HEK293 (cell line): Measurements from ENCODE around the gene VOPP1.
"Not testable (repeated sequence)": the region's sequence is repeated elsewhere in the genome, so short reads cannot be mapped to it uniquely, and the experiment has no call there.

Experiments used
- CTCF ChIA-PET: fragments of 350-600 bp; formaldehyde crosslinking; extraction: SDS; loops from one replicate; lab custom pipeline; 2021; ENCODE audit warnings: antibody characterized with exemption; lab: Yijun Ruan, JAX
- POLR2A ChIA-PET: fragments of 300-600 bp; formaldehyde crosslinking; extraction: SDS; loops from one replicate; lab custom pipeline; 2020; ENCODE audit warnings: antibody characterized with exemption, inconsistent platforms; lab: Yijun Ruan, JAX
- H3K27ac ChIP-seq: fragments of 200-500 bp; sonication (Bioruptor generic); 2 replicates; pipeline ENCODE4 v1.5.1; 2014; ENCODE audit warnings: low read depth, low read length, control low read depth, inconsistent platforms; ENCODE audit errors: extremely low read depth
- H3K36me3 ChIP-seq, 2 experiments: fragments of 200-500 bp in 1 of 2; sonication (Bioruptor generic) in 1 of 2; 1 replicate in 1 of 2; 2 replicates in 1 of 2; pipeline ENCODE4 v1.5.1; 2014 to 2017; ENCODE audit warnings: inconsistent platforms in 2 of 2, low read length in 2 of 2; ENCODE audit not compliant: control insufficient read depth in 2 of 2, insufficient read depth in 1 of 2
- H3K4me1 ChIP-seq: fragments of 200-500 bp; sonication (Bioruptor generic); 2 replicates; pipeline ENCODE4 v1.5.1; 2014; ENCODE audit warnings: mild to moderate bottlenecking, low read length, inconsistent platforms; ENCODE audit not compliant: control insufficient read depth, insufficient read depth
- H3K4me3 ChIP-seq: 2 replicates; pipeline ENCODE4 v1.5.1; 2011; ENCODE audit warnings: low read depth, mild to moderate bottlenecking, control low read depth, low read length, moderate library complexity
- H3K9me3 ChIP-seq: fragments of 200-500 bp; sonication (Bioruptor generic); 2 replicates; pipeline ENCODE4 v1.5.1; 2014; ENCODE audit warnings: low read depth, low read length, inconsistent platforms; ENCODE audit not compliant: control insufficient read depth, insufficient read depth
- GLIS1 ChIP-seq: fragments of 450-650 bp; formaldehyde crosslinking; IDR thresholded peaks from 2 replicates; pipeline ENCODE4 v1.5.1; 2016; ENCODE audit warnings: missing biosample characterization, missing genetic modification characterization
- KLF1 ChIP-seq: fragments of 450-650 bp; formaldehyde crosslinking; IDR thresholded peaks from 2 replicates; pipeline ENCODE4 v1.5.1; 2016; ENCODE audit warnings: missing biosample characterization, missing genetic modification characterization
- KLF10 ChIP-seq: fragments of 450-650 bp; IDR thresholded peaks from 2 replicates; pipeline ENCODE4 v1.5.1; 2018; ENCODE audit warnings: missing biosample characterization, mild to moderate bottlenecking, missing genetic modification characterization
- MYNN ChIP-seq: fragments of 450-650 bp; formaldehyde crosslinking; IDR thresholded peaks from 2 replicates; pipeline ENCODE4 v1.5.1; 2016; ENCODE audit warnings: missing biosample characterization, missing genetic modification characterization, borderline replicate concordance
- SCRT2 ChIP-seq: fragments of 450-650 bp; formaldehyde crosslinking; IDR thresholded peaks from 2 replicates; pipeline ENCODE4 v1.5.1; 2016; ENCODE audit warnings: missing biosample characterization, missing genetic modification characterization
- SP2 ChIP-seq: fragments of 450-650 bp; formaldehyde crosslinking; IDR thresholded peaks from 2 replicates; pipeline ENCODE4 v1.5.1; 2016; ENCODE audit warnings: missing biosample characterization, missing genetic modification characterization
- TCF7L2 ChIP-seq: IDR thresholded peaks from 2 replicates; pipeline ENCODE4 v1.6.1; 2011; ENCODE audit warnings: low read depth, mild to moderate bottlenecking, inconsistent platforms, low read length, moderate library complexity, borderline replicate concordance
- TRIM28 ChIP-seq: IDR thresholded peaks from 2 replicates; pipeline ENCODE4 v1.6.1; 2011; ENCODE audit warnings: low read length, control low read depth, borderline replicate concordance
- ZBTB8A ChIP-seq: fragments of 450-650 bp; formaldehyde crosslinking; IDR thresholded peaks from 2 replicates; pipeline ENCODE4 v1.5.1; 2016; ENCODE audit warnings: missing biosample characterization, missing genetic modification characterization
- ZFP69B ChIP-seq: fragments of 450-650 bp; formaldehyde crosslinking; IDR thresholded peaks from 2 replicates; pipeline ENCODE4 v1.5.1; 2016; ENCODE audit warnings: missing biosample characterization, missing genetic modification characterization
- ZNF114 ChIP-seq: fragments of 450-650 bp; formaldehyde crosslinking; IDR thresholded peaks from 2 replicates; pipeline ENCODE4 v1.5.0; 2017; ENCODE audit warnings: missing biosample characterization, missing genetic modification characterization
- ZNF133 ChIP-seq: fragments of 450-650 bp; formaldehyde crosslinking; IDR thresholded peaks from 2 replicates; pipeline ENCODE4 v1.5.1; 2016; ENCODE audit warnings: missing biosample characterization, missing genetic modification characterization
- ZNF146 ChIP-seq: fragments of 450-650 bp; formaldehyde crosslinking; IDR thresholded peaks from 2 replicates; pipeline ENCODE4 v1.5.1; 2016; ENCODE audit warnings: missing biosample characterization, missing genetic modification characterization
- ZNF214 ChIP-seq: fragments of 450-650 bp; formaldehyde crosslinking; IDR thresholded peaks from 2 replicates; pipeline ENCODE4 v1.5.1; 2017; ENCODE audit warnings: missing biosample characterization, mild to moderate bottlenecking, missing genetic modification characterization, borderline replicate concordance
- ZNF23 ChIP-seq: fragments of 450-650 bp; formaldehyde crosslinking; IDR thresholded peaks from 2 replicates; pipeline ENCODE4 v1.5.1; 2016; ENCODE audit warnings: missing biosample characterization, missing genetic modification characterization, borderline replicate concordance
- ZNF324 ChIP-seq: fragments of 450-650 bp; formaldehyde crosslinking; IDR thresholded peaks from 2 replicates; pipeline ENCODE4 v1.5.1; 2016; ENCODE audit warnings: missing biosample characterization, missing genetic modification characterization
- ZNF341 ChIP-seq: fragments of 450-650 bp; formaldehyde crosslinking; IDR thresholded peaks from 2 replicates; pipeline ENCODE4; 2016; ENCODE audit warnings: low read depth, missing biosample characterization, missing genetic modification characterization
- ZNF391 ChIP-seq: fragments of 450-650 bp; formaldehyde crosslinking; IDR thresholded peaks from 2 replicates; pipeline ENCODE4 v1.5.1; 2016; ENCODE audit warnings: low read depth, missing biosample characterization, missing genetic modification characterization, borderline replicate concordance
- ZNF394 ChIP-seq: fragments of 450-650 bp; formaldehyde crosslinking; IDR thresholded peaks from 2 replicates; pipeline ENCODE4 v1.5.1; 2016; ENCODE audit warnings: missing biosample characterization, missing genetic modification characterization, mild to moderate bottlenecking, moderate library complexity, borderline replicate concordance
- ZNF416 ChIP-seq: fragments of 450-650 bp; formaldehyde crosslinking; IDR thresholded peaks from 2 replicates; pipeline ENCODE4 v1.5.1; 2016; ENCODE audit warnings: missing biosample characterization, missing genetic modification characterization
- ZNF544 ChIP-seq: fragments of 450-650 bp; formaldehyde crosslinking; IDR thresholded peaks from 2 replicates; pipeline ENCODE4 v1.5.0; 2017; ENCODE audit warnings: missing biosample characterization, missing genetic modification characterization
- ZNF571 ChIP-seq: fragments of 450-650 bp; formaldehyde crosslinking; IDR thresholded peaks from 2 replicates; pipeline ENCODE4 v1.5.0; 2017; ENCODE audit warnings: missing biosample characterization, missing genetic modification characterization
- ZNF610 ChIP-seq: fragments of 450-650 bp; formaldehyde crosslinking; IDR thresholded peaks from 2 replicates; pipeline ENCODE4 v1.5.1; 2016; ENCODE audit warnings: missing biosample characterization, missing genetic modification characterization, borderline replicate concordance
- ZNF707 ChIP-seq: fragments of 450-650 bp; formaldehyde crosslinking; IDR thresholded peaks from 2 replicates; pipeline ENCODE4 v1.5.1; 2016; ENCODE audit warnings: missing biosample characterization, missing genetic modification characterization
- ZNF768 ChIP-seq: fragments of 450-650 bp; formaldehyde crosslinking; IDR thresholded peaks from 2 replicates; pipeline ENCODE4 v1.5.1; 2018; ENCODE audit warnings: missing biosample characterization, mild to moderate bottlenecking, missing genetic modification characterization
- ZNF843 ChIP-seq: fragments of 450-650 bp; formaldehyde crosslinking; IDR thresholded peaks from 2 replicates; pipeline ENCODE4 v1.5.1; 2016; ENCODE audit warnings: missing biosample characterization, missing genetic modification characterization
- ZSCAN16 ChIP-seq: fragments of 450-650 bp; formaldehyde crosslinking; IDR thresholded peaks from 2 replicates; pipeline ENCODE4 v1.5.1; 2016; ENCODE audit warnings: missing biosample characterization, missing genetic modification characterization
- TF ChIP-seq, protein P1 (sequence below): fragments of 450-650 bp; formaldehyde crosslinking; IDR thresholded peaks from 2 replicates; pipeline ENCODE4 v1.5.1; 2016; ENCODE audit warnings: missing biosample characterization, missing genetic modification characterization, low read depth
- TF ChIP-seq, protein P2 (sequence below): fragments of 450-650 bp; formaldehyde crosslinking; IDR thresholded peaks from 2 replicates; pipeline ENCODE4 v1.5.1; 2016; ENCODE audit warnings: missing biosample characterization, missing genetic modification characterization

Gene VOPP1

DNA sequence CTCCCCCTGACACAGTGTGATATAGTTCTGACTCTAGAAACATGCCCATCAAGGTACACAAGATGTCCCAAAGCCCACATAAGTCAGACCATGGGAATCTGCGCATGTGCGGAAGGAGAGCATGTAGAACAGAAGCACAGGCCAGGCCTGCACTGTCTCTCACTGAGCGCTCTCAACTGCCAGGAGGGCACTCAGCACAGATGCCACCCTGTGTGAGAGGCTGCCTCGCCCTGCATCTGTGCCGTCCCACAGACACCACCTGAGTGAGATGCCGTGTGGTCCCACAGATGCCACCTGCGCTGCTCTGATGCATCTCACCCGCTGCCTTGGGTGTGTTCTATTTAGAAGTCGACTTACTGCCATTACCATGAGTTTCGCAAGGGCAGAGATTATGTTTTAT is 98.4 kb downstream of the VOPP1 start:
- no peak for TF ChIP-seq ZNF707 (tag by site-specific recombination)
- TF ChIP-seq ZNF114, result no peak
- TF ChIP-seq TCF7L2, result no peak
- TF ChIP-seq SCRT2 (tag by site-specific recombination), result no peak
- TF ChIP-seq MYNN (tag by site-specific recombination), result no peak
- TF ChIP-seq ZNF133 (tag by site-specific recombination), result no peak
- TF ChIP-seq, protein P1, sequence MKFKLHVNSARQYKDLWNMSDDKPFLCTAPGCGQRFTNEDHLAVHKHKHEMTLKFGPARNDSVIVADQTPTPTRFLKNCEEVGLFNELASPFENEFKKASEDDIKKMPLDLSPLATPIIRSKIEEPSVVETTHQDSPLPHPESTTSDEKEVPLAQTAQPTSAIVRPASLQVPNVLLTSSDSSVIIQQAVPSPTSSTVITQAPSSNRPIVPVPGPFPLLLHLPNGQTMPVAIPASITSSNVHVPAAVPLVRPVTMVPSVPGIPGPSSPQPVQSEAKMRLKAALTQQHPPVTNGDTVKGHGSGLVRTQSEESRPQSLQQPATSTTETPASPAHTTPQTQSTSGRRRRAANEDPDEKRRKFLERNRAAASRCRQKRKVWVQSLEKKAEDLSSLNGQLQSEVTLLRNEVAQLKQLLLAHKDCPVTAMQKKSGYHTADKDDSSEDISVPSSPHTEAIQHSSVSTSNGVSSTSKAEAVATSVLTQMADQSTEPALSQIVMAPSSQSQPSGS (tag by site-specific recombination), result no peak
- TF ChIP-seq ZNF768 (tag by site-specific recombination), result no peak
- TF ChIP-seq ZFP69B (tag by site-specific recombination), result no peak
- TF ChIP-seq KLF1, result no peak
- TF ChIP-seq ZNF544 (tag by site-specific recombination), result no peak
- no peak for TF ChIP-seq ZNF394
- TF ChIP-seq KLF10 (tag by site-specific recombination), result no peak
- Histone ChIP-seq H3K36me3 (no peaks in the 10 kb centered on the region), H3K9me3 (no peaks in the 10 kb centered on the region), H3K4me1 (no peaks in the 10 kb centered on the region), H3K27ac (no peak overlapping the region), H3K4me3 (no peak overlapping the region)
- CTCF ChIA-PET, result interaction anchor here (1.0 kb wide), 1 partner anchor 115 kb away, joined by 6 read pairs; no protein-coding TSS in a partner anchor
- POLR2A ChIA-PET, result no interaction called here

DNA sequence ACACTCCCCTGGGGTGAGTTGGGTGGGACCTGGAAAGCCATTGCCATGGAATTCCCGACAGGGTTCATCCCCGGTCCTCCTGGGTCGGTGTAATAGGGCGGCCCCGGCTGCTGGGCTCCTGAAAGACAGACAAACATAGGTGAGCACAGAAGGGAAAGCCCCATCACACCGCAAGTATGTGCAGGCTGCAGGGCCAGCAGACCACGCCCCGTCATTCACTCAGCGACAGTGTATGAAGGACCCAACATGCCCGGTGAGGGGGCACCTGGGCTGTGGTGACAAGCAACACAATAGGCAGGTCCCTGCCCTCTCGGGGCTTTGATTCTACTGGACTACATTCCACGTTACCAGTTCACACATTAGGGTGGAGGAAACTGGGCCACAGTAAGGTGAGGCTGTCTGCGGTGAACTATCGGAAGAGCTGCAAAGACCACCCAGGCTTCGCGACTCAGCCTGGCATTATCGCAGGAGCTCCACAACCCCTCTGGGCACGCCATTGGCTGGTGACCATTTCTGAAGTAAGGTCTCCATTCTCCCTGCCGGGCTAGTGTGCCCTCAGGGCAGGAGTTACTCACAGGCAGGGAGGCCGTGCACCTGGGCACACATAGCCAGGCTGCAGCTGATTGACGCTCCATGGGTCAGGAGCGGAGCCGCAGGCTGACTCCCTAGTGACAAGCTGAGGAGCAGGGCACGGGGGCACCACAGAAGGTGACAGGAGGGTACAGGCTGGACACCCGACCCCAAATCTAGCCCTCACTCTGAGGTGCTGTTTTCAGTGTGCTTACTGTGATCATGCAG is 99.2 kb downstream of the VOPP1 start:
- Histone ChIP-seq H3K27ac (no peak overlapping the region), H3K4me3 (no peak overlapping the region), H3K36me3 (no peaks in the 10 kb centered on the region), H3K9me3 (no peaks in the 10 kb centered on the region)
- ChIA-PET POLR2A (no interaction called here), CTCF (interaction anchor here (1.0 kb wide), 1 partner anchor 116 kb away, joined by 6 read pairs; no protein-coding TSS in a partner anchor)
- TF ChIP-seq GLIS1 (tag by site-specific recombination) (no peak), ZNF23 (tag by site-specific recombination) (no peak), TRIM28 (no peak), SP2 (tag by site-specific recombination) (no peak), ZNF571 (tag by site-specific recombination) (no peak), ZNF324 (tag by site-specific recombination) (no peak), ZNF214 (tag by site-specific recombination) (no peak), ZNF341 (tag by site-specific recombination) (no peak), ZNF146 (tag by site-specific recombination) (no peak), ZNF610 (no peak), ZBTB8A (tag by site-specific recombination) (no peak), ZNF391 (tag by site-specific recombination) (no peak), ZSCAN16 (tag by site-specific recombination) (no peak), ZNF416 (tag by site-specific recombination) (no peak), ZNF843 (no peak)
- TF ChIP-seq, protein P2, sequence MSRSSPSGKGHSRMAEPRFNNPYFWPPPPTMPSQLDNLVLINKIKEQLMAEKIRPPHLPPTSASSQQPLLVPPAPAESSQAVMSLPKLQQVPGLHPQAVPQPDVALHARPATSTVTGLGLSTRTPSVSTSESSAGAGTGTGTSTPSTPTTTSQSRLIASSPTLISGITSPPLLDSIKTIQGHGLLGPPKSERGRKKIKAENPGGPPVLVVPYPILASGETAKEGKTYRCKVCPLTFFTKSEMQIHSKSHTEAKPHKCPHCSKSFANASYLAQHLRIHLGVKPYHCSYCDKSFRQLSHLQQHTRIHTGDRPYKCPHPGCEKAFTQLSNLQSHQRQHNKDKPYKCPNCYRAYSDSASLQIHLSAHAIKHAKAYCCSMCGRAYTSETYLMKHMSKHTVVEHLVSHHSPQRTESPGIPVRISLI (tag by site-specific recombination), result no peak
- TF ChIP-seq, all 188 proteins: peak for 0
- no peaks in the 10 kb centered on the region for H3K4me1 ChIP-seq

DNA sequence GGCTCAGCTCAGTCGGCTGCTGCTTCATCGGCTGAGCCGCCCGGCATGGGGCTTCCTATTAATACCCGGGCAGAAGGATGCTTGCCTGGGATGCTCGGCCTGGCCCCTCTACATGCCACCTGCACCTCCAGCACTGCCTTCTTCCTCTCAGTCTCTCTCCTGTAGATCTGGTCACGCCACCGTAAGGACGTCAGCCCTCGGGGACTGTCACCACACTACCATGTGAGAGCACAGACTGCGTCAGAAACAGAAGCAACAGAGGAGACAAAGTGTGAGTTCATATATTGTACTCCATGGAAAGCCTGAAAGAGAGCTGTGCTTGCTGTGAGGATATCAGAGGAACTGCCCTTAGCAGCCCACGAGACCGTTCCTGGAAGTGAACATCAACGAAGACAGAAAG is 99.9 kb downstream of the VOPP1 start:
- H3K36me3 ChIP-seq, H3K27ac ChIP-seq, CTCF ChIA-PET, H3K9me3 ChIP-seq, H3K4me1 ChIP-seq, H3K4me3 ChIP-seq, POLR2A ChIA-PET: not testable (repeated sequence)

DNA sequence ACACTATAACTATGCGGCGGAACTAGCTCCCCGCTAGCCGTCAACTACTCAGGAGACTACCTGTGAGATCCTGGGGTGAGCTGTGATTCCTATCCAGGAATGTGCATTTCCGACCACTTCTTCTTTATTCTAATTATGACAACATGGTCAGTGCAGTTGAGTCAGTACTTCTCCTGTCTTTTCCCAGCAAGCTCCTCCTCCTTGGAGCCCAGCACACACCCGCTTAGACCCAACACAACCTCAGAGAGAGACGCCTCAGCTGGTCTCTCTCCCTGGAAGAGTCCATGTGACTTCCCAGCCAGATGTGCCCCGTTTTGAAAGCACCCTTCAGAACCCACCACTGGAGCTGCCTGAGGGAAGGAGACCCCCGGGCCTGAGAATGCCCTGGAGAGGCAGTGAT is 100.7 kb downstream of the VOPP1 start:
- H3K9me3 ChIP-seq, POLR2A ChIA-PET, H3K4me3 ChIP-seq, H3K4me1 ChIP-seq, CTCF ChIA-PET, H3K36me3 ChIP-seq, H3K27ac ChIP-seq: not testable (repeated sequence)
